ENCODE measurements around the gene ATXN3. TPM values are rescaled to one million over a fixed set of nuclear protein-coding genes. Genes with fewer than 3 reads are reported as not detected.

The ATXN3 gene
- total RNA-seq, 1 experiment from 2014 or later, result 92.0 TPM

DNA sequence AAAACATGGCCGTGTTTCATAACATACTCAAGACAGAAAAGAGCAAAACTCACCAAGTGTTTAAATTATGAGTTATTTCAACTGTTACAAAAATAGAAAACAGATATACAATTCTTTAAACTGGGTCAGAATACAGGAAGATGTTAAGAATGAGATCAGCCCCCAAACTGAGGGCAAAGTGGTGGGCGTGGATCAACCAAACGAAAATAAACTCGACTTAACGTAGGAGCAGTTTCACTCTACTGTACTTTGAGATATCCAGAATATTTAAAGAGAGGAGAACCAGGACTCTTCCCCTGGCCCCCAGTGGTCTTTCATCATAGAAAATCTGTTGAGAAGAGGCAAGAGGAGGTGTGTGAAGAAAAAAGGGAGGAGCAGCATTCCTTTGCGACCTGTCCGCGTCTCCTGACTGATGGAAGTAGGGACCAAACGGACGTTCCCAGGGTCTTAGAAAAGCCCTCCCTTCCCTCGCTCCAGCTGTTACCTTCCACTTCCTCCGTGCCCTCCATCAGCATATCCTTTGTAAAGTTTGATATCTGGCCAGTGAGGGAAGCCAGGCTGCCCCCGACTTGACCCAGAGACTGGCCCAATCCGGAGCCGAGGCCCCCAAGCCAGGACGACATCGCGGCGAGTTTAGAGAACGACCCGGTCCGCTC, 67.2 kb downstream of the ATXN3 start:
- H2AFZ ChIP-seq (ENCODE audit: low read length), result peak overlapping the region; percentile 52
- H3K9me3 ChIP-seq (ENCODE audit: low read length), result no peaks in the 10 kb centered on the region
- no peaks in the 10 kb centered on the region for H3K9me2 ChIP-seq (replicated peaks; ENCODE audit: insufficient read depth, low read length)
- no peaks in the 10 kb centered on the region for H3K36me3 ChIP-seq (ENCODE audit: insufficient read depth, low read length)
- H3K27ac ChIP-seq (ENCODE audit: low read length), result peak overlapping the region; percentile 60
- H3K4me2 ChIP-seq (ENCODE audit: low read depth, low read length, poor library complexity, severe bottlenecking), result peak overlapping the region; percentile 73
- H3K4me3 ChIP-seq (ENCODE audit: low read length), result peak overlapping the region; percentile 89
- H3K9ac ChIP-seq (ENCODE audit: low read length), result peak overlapping the region; percentile 90
- no peaks in the 10 kb centered on the region for H3K27me3 ChIP-seq (ENCODE audit: low read length)
- peaks cover 8% of the 10 kb centered on the region; the same call in 1 of the 2 replicates for H4K20me1 ChIP-seq (ENCODE audit: insufficient read depth, low read depth, low read length)
- H3K4me1 ChIP-seq (ENCODE audit: low read length), result peaks cover 33% of the 10 kb centered on the region
- H3K79me2 ChIP-seq (ENCODE audit: low read length), result peaks cover 72% of the 10 kb centered on the region
- peak; percentile 76 for DNase-seq

DNA sequence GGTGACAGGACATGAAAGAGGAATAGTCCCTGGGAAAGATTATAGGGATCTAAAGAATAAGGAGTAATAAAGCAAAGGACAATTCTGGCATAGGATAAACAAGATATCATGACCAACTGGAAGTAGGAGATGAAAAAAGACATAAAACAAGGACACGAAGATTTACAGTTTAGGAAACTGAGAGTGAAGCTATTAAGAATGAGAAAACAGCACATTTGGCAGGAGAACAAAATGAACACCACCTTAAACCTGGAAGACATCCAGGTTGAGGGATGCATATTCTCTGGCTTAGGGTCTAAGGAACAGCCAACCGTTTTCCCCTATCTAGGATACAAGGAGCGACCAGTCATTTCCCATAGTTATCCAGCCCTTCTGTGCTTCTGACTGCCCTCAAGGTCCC, 68.4 kb downstream of the ATXN3 start:
- Histone ChIP-seq H3K4me3 (ENCODE audit: low read length) (peak overlapping the region; percentile 89), H4K20me1 (ENCODE audit: insufficient read depth, low read depth, low read length) (peaks cover 8% of the 10 kb centered on the region; the same call in 1 of the 2 replicates), H3K9me2 (replicated peaks; ENCODE audit: insufficient read depth, low read length) (no peaks in the 10 kb centered on the region), H3K27me3 (ENCODE audit: low read length) (no peaks in the 10 kb centered on the region), H3K36me3 (ENCODE audit: insufficient read depth, low read length) (no peaks in the 10 kb centered on the region; the same call in 1 of the 2 replicates), H3K4me2 (ENCODE audit: low read depth, low read length, poor library complexity, severe bottlenecking) (peak overlapping the region; percentile 73), H3K79me2 (ENCODE audit: low read length) (peaks cover 84% of the 10 kb centered on the region), H3K4me1 (ENCODE audit: low read length) (peaks cover 33% of the 10 kb centered on the region), H2AFZ (ENCODE audit: low read length) (no peak overlapping the region), H3K9ac (ENCODE audit: low read length) (peak overlapping the region; percentile 90), H3K9me3 (ENCODE audit: low read length) (no peaks in the 10 kb centered on the region), H3K27ac (ENCODE audit: low read length) (no peak overlapping the region)
- no peak for DNase-seq

DNA sequence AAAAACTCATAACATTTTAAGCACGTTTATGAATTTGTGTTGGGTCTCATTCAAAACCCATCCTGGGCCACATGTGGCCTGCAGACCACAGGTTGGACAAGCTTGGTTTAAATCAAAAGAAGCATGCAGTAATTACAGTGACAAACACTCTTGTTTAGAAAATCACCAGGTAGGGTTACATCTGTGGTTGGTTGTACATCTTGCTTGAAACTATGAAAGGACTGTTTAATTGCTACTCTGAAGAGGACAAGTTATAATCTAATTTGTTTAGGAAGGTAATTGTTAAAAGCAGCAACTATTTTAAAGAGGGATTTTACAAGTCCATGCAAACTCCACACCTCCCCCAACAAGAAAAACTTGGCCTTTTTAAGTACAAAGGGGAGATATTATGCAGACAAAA, 70.5 kb downstream of the ATXN3 start:
- H3K4me1 ChIP-seq (ENCODE audit: low read length), result peaks cover 27% of the 10 kb centered on the region
- H3K9me2 ChIP-seq (replicated peaks; ENCODE audit: insufficient read depth, low read length), result no peaks in the 10 kb centered on the region
- DNase-seq, result no peak
- peaks cover 80% of the 10 kb centered on the region for H3K79me2 ChIP-seq (ENCODE audit: low read length)
- H3K27me3 ChIP-seq (ENCODE audit: low read length), result no peaks in the 10 kb centered on the region
- no peak overlapping the region for H2AFZ ChIP-seq (ENCODE audit: low read length)
- H3K4me3 ChIP-seq (ENCODE audit: low read length), result no peak overlapping the region
- H3K36me3 ChIP-seq (ENCODE audit: insufficient read depth, low read length), result peaks cover 10% of the 10 kb centered on the region; the same call in 1 of the 2 replicates
- H3K27ac ChIP-seq (ENCODE audit: low read length), result no peak overlapping the region
- H3K9me3 ChIP-seq (ENCODE audit: low read length), result no peaks in the 10 kb centered on the region
- peaks cover 8% of the 10 kb centered on the region; the same call in 1 of the 2 replicates for H4K20me1 ChIP-seq (ENCODE audit: insufficient read depth, low read depth, low read length)
- no peak overlapping the region for H3K9ac ChIP-seq (ENCODE audit: low read length)
- H3K4me2 ChIP-seq (ENCODE audit: low read depth, low read length, poor library complexity, severe bottlenecking), result no peak overlapping the region

GRCh38 chr14:92033906-92034687, 72.3 kb downstream of the ATXN3 start:
- no peak overlapping the region for H3K9ac ChIP-seq (ENCODE audit: low read length)
- H3K36me3 ChIP-seq (ENCODE audit: insufficient read depth, low read length), result peaks cover 13% of the 10 kb centered on the region
- H3K4me3 ChIP-seq (ENCODE audit: low read length), result no peak overlapping the region
- peaks cover 8% of the 10 kb centered on the region; the same call in 1 of the 2 replicates for H4K20me1 ChIP-seq (ENCODE audit: insufficient read depth, low read depth, low read length)
- H3K27me3 ChIP-seq (ENCODE audit: low read length), result no peaks in the 10 kb centered on the region
- H3K4me2 ChIP-seq (ENCODE audit: low read depth, low read length, poor library complexity, severe bottlenecking), result no peak overlapping the region
- no peak overlapping the region for H3K27ac ChIP-seq (ENCODE audit: low read length)
- H2AFZ ChIP-seq (ENCODE audit: low read length), result no peak overlapping the region
- H3K79me2 ChIP-seq (ENCODE audit: low read length), result peaks cover 75% of the 10 kb centered on the region
- no peak for DNase-seq
- H3K9me2 ChIP-seq (replicated peaks; ENCODE audit: insufficient read depth, low read length), result no peaks in the 10 kb centered on the region
- peaks cover 26% of the 10 kb centered on the region for H3K4me1 ChIP-seq (ENCODE audit: low read length)
- no peaks in the 10 kb centered on the region for H3K9me3 ChIP-seq (ENCODE audit: low read length)

GRCh38 chr14:92033433-92033832, 72.9 kb downstream of the ATXN3 start:
- no peak overlapping the region for H3K4me3 ChIP-seq (ENCODE audit: low read length)
- H3K79me2 ChIP-seq (ENCODE audit: low read length), result peaks cover 72% of the 10 kb centered on the region
- no peaks in the 10 kb centered on the region for H3K9me3 ChIP-seq (ENCODE audit: low read length)
- H3K4me2 ChIP-seq (ENCODE audit: low read depth, low read length, poor library complexity, severe bottlenecking), result no peak overlapping the region
- DNase-seq, result no peak
- H3K36me3 ChIP-seq (ENCODE audit: insufficient read depth, low read length), result peaks cover 13% of the 10 kb centered on the region
- H3K27ac ChIP-seq (ENCODE audit: low read length), result no peak overlapping the region
- no peak overlapping the region for H3K9ac ChIP-seq (ENCODE audit: low read length)
- H3K9me2 ChIP-seq (replicated peaks; ENCODE audit: insufficient read depth, low read length), result no peaks in the 10 kb centered on the region
- no peak overlapping the region for H2AFZ ChIP-seq (ENCODE audit: low read length)
- H4K20me1 ChIP-seq (ENCODE audit: insufficient read depth, low read depth, low read length), result peaks cover 5% of the 10 kb centered on the region; the same call in 1 of the 2 replicates
- H3K4me1 ChIP-seq (ENCODE audit: low read length), result peaks cover 21% of the 10 kb centered on the region
- no peaks in the 10 kb centered on the region for H3K27me3 ChIP-seq (ENCODE audit: low read length)

GRCh38 chr14:92026548-92027190, 79.7 kb downstream of the ATXN3 start:
- Histone ChIP-seq H3K36me3 (ENCODE audit: insufficient read depth, low read length) (peaks cover 45% of the 10 kb centered on the region), H2AFZ (ENCODE audit: low read length) (no peak overlapping the region), H3K27ac (ENCODE audit: low read length) (no peak overlapping the region), H3K79me2 (ENCODE audit: low read length) (peaks cover 71% of the 10 kb centered on the region), H4K20me1 (ENCODE audit: insufficient read depth, low read depth, low read length) (no peaks in the 10 kb centered on the region), H3K9ac (ENCODE audit: low read length) (no peak overlapping the region), H3K4me1 (ENCODE audit: low read length) (no peaks in the 10 kb centered on the region), H3K9me3 (ENCODE audit: low read length) (no peaks in the 10 kb centered on the region), H3K27me3 (ENCODE audit: low read length) (no peaks in the 10 kb centered on the region), H3K9me2 (replicated peaks; ENCODE audit: insufficient read depth, low read length) (no peaks in the 10 kb centered on the region), H3K4me2 (ENCODE audit: low read depth, low read length, poor library complexity, severe bottlenecking) (no peak overlapping the region), H3K4me3 (ENCODE audit: low read length) (no peak overlapping the region)
- no peak for DNase-seq

DNA sequence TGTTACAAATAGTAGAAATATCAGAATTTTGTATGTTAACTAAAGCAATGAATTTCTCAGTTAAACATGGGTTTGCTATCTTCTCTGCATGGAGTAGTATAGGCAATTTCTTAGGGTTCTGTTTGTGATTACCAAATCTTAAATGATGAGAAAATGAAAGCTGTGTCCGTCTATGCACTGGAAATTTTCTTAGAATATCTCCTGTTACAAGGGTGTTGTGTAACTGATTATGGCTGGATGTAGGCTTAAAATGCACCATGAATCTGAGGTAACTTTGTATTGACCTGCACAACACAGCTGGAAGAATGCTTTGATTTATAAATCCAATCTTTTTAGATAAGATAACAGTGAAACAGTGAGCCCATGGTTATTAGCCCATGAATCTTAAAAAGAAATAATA, 84.3 kb downstream of the ATXN3 start:
- Histone ChIP-seq H3K4me2 (ENCODE audit: low read depth, low read length, poor library complexity, severe bottlenecking) (no peak overlapping the region), H3K4me3 (ENCODE audit: low read length) (no peak overlapping the region), H3K27ac (ENCODE audit: low read length) (no peak overlapping the region), H3K9me3 (ENCODE audit: low read length) (no peaks in the 10 kb centered on the region), H4K20me1 (ENCODE audit: insufficient read depth, low read depth, low read length) (no peaks in the 10 kb centered on the region), H3K79me2 (ENCODE audit: low read length) (peaks cover 75% of the 10 kb centered on the region), H3K9me2 (replicated peaks; ENCODE audit: insufficient read depth, low read length) (no peaks in the 10 kb centered on the region), H3K36me3 (ENCODE audit: insufficient read depth, low read length) (peaks cover 51% of the 10 kb centered on the region), H3K27me3 (ENCODE audit: low read length) (no peaks in the 10 kb centered on the region), H3K4me1 (ENCODE audit: low read length) (no peaks in the 10 kb centered on the region), H3K9ac (ENCODE audit: low read length) (no peak overlapping the region), H2AFZ (ENCODE audit: low read length) (no peak overlapping the region)
- DNase-seq, result no peak

DNA sequence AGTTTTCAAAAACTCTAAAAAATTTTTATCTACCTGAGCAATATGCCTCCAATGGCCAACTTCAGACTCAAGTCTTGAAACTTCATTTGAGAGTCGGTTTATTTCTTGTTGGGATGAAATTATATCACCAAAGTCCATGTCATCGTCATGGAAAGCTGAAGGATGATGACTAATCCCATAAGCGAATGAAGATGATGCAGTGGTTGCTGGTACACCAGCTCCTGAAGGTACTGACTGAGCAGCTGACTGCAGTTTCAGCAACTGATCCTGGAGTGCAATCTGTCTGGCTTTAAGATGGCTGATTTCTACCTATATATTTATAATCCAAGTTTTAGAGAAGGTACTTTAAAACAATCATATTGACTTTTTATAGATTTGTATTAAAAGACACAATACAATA, 84.9 kb downstream of the ATXN3 start:
- Histone ChIP-seq H3K4me3 (ENCODE audit: low read length) (no peak overlapping the region), H3K79me2 (ENCODE audit: low read length) (peaks cover 74% of the 10 kb centered on the region), H2AFZ (ENCODE audit: low read length) (no peak overlapping the region), H3K9me3 (ENCODE audit: low read length) (no peaks in the 10 kb centered on the region), H4K20me1 (ENCODE audit: insufficient read depth, low read depth, low read length) (no peaks in the 10 kb centered on the region), H3K4me1 (ENCODE audit: low read length) (no peaks in the 10 kb centered on the region), H3K9ac (ENCODE audit: low read length) (no peak overlapping the region), H3K27me3 (ENCODE audit: low read length) (no peaks in the 10 kb centered on the region), H3K36me3 (ENCODE audit: insufficient read depth, low read length) (peaks cover 55% of the 10 kb centered on the region), H3K9me2 (replicated peaks; ENCODE audit: insufficient read depth, low read length) (no peaks in the 10 kb centered on the region), H3K4me2 (ENCODE audit: low read depth, low read length, poor library complexity, severe bottlenecking) (no peak overlapping the region), H3K27ac (ENCODE audit: low read length) (no peak overlapping the region)
- no peak for DNase-seq

Measured in Karpas-422 (cell line).